ENCODE results near the gene CHST8.

Gene CHST8

DNA sequence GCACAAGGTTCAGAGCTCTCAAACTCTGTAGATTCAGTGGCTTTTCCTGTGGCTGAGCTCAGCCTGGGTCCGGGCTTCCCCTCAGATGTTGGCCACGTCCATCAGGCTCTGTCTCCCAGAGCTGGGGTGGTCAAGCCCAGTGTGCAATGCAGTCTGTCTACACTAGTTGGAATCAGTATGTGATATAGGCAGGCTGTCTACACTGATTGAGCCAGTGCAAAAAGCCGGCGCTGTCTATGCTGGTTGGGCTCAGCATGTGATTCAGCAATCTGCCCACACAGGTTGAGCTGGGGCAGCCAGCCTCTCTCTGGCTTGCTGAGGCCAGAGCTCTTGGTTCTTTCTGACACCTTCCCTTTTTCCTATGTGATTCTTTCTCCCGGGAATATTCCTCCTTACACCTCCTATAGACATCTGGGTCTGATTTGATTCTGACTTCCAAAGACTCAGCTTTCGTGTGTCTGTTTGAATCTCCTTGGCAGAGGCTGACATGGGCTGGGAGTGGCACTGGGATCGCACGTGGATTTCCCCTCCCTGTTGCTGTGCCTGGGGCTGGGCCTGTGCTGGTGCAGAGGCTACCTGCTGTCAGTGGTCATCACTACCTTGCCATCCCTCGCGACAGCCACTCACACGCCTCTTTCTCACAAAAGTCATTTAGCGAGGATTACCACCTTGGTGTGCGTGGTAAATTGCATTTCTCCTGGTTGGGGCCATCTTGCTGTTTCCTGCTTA lies 9.3 kb downstream of the CHST8 start:
- Histone ChIP-seq H3K4me3 (no peak overlapping the region), H3K27ac (no peak overlapping the region)
- TF ChIP-seq CTCF (IDR thresholded peaks at IDR 0.05), result no peak
- DNase-seq (ENCODE audit: low spot score), result peak; percentile 47

DNA sequence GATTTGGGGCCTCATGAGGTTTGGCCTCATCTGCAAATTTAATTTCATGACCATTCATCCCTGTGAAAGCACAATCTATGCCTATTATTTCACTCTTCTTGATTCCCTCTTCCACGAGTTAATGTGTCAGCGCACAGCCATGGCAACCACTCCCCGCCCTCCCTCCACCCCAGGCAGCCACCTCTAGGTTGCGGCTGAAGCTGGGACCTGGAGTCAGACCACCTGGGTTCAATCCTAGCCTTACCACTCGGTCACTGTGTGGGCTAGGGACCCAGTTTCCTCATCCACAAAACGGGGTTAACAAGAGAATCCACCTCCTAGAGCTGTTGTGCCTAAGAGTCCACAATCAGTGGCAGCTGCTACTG lies 9.8 kb downstream of the CHST8 start:
- Histone ChIP-seq H3K27ac (no peak overlapping the region), H3K4me3 (no peak overlapping the region)
- no peak for TF ChIP-seq CTCF (IDR thresholded peaks at IDR 0.05)
- DNase-seq (ENCODE audit: low spot score), result peak; percentile 24

- H3K27ac ChIP-seq, result no peak overlapping the region
- DNase-seq (ENCODE audit: low spot score), result peak; percentile 36
- H3K4me3 ChIP-seq, result no peak overlapping the region
- TF ChIP-seq CTCF (IDR thresholded peaks at IDR 0.05), result no peak
Observed at GRCh38 chr19:33634361-33635091, 12.8 kb downstream of the CHST8 start.

DNA sequence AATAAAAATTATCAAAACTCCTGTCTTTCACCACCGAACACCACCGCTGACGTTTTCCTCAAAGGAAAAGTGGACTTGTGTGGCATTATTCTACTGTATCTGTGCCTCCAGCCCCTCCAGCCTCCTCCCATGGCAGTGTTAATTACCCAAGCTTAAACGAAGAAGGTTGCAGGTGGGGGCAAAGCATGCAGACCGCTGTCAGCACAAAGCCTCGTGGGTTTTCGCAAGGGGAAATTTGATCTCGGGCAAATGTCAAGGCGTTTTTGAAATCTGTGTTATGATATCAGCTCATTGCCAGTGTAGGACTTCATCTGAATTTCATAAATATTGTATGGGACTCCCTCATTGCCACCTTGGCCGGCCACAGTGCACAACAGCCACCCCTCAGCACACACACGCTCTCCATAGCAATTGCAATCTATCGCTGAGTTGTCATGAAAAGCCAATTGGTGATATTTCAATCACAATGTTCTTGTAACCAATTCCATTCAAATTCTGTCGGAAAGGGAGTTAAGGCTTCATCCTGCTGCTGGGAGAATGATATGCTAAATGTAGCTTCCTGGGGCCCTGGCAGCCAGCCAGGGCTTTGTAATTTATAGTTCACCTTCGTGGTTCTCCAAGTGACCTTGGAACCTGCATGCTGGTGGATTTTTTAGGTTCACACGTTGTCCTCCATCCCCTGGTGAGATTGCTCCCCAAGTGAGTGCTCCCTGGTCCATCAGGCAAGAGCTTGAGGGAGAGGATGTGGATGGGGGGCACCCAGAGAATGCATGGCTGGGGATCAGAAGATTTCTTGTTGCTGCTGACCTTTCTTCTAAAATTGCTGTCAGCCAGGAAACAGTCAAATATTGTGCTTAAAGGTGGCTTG lies 16.6 kb downstream of the CHST8 start:
- no peak overlapping the region for H3K4me3 ChIP-seq
- H3K27ac ChIP-seq, result no peak overlapping the region
- DNase-seq (ENCODE audit: low spot score), result peak; percentile 41

GRCh38 chr19:33639035-33639681 lies 17.4 kb downstream of the CHST8 start:
- TF ChIP-seq CTCF (IDR thresholded peaks at IDR 0.05), result no peak
- Histone ChIP-seq H3K4me3 (no peak overlapping the region), H3K27ac (no peak overlapping the region)
- peak; percentile 43 for DNase-seq (ENCODE audit: low spot score)

More for the DNA sequence above, 16.6 kb downstream of the CHST8 start:
- no peak for TF ChIP-seq CTCF (IDR thresholded peaks at IDR 0.05)

DNA sequence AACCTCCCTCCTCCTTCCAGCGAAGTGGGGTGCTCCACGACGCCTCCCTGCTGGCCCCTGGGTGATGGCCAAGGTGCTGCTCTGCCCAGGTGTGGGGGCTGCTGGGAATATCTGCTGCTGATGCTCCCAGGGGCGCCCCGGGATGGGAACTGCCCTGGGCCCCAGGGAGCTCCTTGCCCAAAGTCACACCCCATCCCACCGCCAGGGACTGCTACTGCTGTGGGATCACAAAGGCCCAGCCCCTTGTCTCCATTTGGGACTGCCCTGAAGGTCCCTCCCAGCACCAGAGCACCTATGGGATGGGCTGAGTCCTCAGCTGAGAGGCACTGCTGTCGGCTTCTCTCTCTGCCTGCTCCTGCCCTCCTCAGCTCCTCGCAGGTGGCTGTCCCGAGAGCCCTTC lies 19.0 kb downstream of the CHST8 start:
- no peak overlapping the region for H3K27ac ChIP-seq
- H3K4me3 ChIP-seq, result no peak overlapping the region
- DNase-seq (ENCODE audit: low spot score), result peak; percentile 50
- TF ChIP-seq CTCF (IDR thresholded peaks at IDR 0.05), result no peak

Measured in coronary artery (tissue), 2 donors.